Measurements from ENCODE around the gene B4GALT2.

The B4GALT2 gene

DNA sequence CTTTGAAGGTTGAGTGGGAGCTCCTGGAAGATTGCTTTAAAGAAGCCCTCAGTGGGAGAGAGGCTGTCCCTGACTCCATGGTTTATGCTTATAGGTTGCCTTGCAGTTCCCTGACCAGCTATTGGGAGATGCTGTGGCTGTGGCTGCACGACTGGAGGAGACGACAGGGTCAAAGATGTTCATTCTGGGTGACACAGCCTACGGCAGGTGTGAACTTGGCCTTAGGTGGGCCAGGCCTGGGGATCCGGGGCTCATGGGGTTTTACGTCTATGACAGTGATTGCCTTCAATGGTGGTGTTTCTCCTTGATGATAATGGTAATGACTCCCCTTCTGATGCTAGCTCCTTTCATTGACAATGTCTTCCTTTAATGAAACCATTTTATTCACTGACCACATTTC, 8.5 kb upstream of the B4GALT2 start:
- DNase-seq, result no peak

DNA sequence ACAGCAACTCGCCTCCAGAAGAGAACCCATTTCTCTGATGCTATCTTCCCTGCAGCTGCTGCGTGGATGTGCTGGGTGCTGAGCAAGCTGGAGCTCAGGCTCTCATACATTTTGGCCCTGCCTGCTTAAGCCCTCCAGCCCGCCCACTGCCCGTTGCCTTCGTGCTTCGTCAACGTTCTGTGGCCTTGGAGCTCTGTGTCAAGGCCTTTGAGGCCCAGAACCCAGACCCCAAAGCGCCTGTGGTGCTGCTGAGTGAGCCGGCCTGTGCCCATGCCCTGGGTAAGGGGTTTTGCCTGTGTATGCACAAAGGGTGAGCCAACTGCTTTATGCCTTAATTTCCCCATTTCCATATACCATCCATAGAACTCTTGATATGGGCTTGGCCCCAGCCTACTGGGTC, 8.1 kb upstream of the B4GALT2 start:
- DNase-seq, result no peak

DNA sequence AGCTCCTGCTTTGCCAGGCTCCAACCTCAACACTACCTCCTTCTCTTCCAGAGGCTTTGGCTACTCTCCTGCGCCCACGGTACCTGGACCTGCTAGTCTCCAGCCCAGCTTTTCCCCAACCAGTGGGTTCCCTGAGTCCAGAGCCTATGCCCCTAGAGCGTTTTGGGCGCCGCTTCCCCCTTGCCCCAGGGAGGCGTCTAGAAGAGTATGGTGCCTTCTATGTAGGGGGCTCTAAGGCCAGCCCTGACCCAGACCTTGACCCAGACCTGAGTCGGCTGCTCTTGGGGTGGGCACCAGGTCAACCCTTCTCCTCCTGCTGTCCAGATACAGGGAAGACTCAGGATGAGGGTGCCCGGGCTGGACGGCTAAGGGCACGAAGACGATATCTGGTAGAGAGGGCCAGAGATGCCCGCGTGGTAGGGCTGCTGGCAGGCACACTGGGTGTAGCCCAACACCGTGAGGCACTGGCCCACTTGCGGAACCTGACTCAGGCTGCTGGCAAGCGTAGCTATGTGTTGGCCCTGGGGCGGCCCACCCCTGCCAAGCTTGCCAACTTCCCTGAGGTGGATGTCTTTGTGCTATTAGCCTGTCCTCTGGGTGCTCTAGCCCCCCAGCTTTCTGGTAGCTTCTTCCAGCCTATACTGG, 7.6 kb upstream of the B4GALT2 start:
- no peak for DNase-seq

DNA sequence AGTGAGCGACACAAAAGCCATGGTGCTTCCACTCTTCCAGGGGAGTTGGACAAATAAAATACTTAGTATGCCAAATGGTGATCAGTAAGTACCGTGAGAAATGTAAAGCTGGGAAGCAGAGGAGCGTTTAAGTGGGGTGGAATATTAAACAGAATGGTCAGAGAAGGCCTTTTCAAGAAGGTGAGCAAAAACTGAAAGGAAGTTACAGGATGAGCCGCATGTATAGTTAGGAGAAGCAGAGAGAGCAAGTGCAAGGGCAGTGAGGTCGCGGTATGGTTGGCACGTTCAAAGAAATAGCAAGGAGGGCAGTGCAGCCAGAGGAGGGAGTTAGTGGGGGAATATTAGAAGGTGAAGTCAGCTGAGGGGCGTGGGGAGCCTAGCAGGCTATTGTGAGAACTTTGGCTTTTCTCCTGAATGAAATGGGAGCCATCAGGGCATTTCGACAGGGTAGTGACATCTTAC, 5.0 kb upstream of the B4GALT2 start:
- DNase-seq, result no peak

DNA sequence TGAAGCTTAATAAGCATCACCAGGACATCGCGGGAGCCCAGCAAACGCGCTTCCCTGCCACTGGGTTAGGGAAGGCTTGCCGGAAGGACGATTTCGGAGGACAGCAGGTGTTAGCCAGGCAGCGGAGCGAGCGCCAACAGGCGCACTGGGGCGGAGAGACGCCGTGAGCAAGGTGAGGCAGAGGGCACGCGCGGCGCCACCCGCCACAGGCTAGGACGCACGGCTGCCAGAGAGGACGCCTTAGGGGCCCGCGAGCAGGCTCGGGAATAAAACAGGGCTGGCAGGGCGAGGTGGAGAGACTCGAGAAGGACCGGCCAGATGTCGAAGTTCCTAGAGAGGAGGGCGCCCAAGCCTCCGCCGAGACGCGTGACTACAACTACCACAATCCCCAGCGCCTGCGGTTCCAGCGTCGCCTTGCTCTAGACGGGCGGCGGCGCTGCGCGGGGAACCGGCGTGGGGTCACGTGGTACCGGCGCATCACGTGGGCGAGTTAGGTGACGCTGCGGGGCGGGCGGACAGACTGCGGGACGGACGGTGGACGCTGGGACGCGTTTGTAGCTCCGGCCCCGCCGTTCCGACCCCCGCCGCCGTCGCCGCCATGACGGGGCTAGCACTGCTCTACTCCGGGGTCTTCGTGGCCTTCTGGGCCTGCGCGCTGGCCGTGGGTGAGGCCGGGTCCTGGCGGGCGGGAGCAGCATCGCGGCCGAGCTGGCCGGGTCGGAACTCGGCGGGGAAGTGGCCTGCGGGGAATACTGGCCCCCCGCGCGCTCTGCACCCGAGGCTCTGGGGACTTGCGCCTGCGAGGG, 4.4 kb upstream of the B4GALT2 start, which contains the start of gene ATP6V0B:
Gene ATP6V0B, plus strand, starts transcription at position 518 of the 806 bp plus-strand sequence. Its CDS starts 81 bp downstream, at position 599.
- DNase-seq, result peak; percentile 94

DNA sequence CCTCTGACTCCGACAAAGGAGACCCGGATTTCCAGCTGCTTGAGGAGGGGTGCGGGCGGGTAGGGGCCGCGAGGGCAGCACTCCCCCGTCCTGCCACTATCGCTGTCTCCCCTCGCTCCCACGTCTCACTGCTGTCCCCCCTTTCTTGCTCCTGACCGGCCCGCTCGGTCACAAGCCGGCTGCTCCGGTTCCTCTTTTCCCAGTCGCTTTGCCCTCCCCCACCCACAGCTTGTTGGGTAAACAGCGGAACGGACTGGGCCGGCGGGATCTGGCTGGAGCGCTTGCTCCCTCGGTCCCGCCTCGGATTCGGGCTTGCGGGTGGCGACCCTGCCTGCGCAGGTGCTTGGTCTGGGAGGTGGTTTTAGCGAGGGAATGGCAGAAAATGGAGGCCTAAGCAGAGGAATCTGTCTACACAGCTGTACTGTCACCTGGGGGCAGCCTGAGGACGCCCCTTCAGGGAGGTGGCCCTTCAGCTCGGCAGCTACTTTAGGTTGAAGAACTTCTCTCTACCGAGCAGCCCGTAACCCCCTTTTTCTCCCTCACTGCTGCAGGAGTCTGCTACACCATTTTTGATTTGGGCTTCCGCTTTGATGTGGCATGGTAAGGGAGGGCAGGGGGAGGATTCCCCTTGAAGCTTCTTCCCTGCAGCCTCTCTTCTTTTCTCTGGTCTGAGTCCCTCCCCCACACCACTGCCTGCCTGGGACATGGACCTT, 3.6 kb upstream of the B4GALT2 start:
- DNase-seq, result peak; percentile 28

DNA sequence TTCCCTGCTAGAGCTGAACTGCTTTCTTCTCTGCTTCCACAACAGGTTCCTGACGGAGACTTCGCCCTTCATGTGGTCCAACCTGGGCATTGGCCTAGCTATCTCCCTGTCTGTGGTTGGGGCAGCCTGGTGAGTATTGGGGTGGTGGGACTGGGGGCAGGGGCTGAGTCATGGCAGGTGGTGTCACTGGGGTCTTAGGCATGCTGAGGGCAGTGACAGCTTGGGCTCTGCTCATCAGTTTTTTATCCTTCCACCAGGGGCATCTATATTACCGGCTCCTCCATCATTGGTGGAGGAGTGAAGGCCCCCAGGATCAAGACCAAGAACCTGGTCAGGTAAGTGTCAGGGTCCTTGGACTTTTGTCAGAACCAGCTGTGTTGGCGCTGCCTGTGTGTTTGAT, 3.0 kb upstream of the B4GALT2 start:
- no peak for DNase-seq

DNA sequence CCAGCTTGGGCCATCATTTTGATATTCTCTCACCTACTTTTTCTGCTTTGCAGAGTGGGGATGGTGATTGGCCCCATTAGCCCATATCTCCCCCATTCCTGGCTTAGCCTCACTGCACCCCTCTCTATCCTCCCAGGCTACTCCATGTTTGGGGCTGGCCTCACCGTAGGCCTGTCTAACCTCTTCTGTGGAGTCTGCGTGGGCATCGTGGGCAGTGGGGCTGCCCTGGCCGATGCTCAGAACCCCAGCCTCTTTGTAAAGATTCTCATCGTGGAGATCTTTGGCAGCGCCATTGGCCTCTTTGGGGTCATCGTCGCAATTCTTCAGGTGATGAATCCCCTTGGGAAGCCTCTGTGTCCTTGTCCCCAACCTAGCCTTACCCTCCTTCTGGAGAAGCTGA, 2.1 kb upstream of the B4GALT2 start:
- DNase-seq, result no peak

DNA sequence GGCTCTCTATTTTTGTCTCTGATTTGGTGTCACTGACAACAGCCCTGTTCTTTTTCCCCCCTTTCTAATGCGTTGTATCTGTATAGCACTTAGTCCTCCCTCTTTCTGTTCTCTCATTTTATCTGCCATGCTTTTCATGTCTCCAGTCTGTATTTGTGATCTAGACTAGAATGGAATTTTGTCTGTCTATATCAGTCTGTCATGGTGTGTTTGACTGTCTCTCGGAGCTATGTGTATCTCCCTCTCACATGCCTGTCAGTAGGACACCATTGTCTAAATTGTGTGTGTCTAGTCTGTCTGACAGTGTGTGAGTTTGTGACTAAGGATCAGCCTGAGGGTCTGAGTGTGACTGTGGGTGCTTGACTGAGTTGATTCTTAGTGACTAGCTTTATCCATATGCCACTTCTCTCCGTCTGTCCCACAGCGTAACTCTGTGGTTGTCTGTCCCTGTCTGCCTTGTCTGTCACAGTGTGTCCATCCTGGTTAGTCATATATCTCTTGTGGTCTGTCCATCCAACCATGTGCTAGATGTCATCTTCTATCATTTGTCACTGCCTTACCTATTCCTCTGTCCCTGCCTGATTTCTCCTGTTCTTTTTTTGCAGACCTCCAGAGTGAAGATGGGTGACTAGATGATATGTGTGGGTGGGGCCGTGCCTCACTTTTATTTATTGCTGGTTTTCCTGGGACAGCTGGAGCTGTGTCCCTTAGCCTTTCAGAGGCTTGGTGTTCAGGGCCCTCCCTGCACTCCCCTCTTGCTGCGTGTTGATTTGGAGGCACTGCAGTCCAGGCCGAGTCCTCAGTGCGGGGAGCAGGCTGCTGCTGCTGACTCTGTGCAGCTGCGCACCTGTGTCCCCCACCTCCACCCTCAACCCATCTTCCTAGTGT, 1.4 kb upstream of the B4GALT2 start:
- DNase-seq, result no peak

DNA sequence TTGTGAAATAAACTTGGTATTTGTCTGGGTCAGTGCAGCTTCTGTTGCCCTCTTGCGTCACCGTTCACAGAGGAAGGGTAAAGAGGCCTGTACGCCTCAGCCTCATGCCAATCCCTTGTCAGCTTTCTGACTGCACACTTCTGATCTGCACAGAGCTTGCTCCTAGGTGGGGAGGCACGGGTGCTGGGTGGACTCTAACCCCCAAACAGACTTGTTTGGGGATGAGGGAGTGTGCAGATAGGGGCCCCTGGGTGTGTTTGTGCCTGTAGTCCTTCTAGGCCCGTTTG, 803 bp upstream of the B4GALT2 start:
- no peak for DNase-seq

DNA sequence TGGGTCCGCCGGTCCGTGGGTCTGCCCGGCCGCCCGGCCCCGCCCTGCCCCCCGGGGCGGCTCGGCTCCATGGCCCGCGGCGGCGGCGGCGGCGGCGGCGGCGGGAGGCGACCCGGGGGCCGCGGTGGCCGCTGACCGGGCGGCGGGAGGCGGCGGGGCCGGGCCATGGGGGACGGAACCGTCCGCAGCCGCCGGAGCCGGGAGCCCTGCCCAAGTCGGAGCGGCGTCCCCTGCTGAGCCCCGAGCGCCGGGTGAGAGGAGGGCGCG, 184 bp downstream of the B4GALT2 start:
- DNase-seq, result no peak

DNA sequence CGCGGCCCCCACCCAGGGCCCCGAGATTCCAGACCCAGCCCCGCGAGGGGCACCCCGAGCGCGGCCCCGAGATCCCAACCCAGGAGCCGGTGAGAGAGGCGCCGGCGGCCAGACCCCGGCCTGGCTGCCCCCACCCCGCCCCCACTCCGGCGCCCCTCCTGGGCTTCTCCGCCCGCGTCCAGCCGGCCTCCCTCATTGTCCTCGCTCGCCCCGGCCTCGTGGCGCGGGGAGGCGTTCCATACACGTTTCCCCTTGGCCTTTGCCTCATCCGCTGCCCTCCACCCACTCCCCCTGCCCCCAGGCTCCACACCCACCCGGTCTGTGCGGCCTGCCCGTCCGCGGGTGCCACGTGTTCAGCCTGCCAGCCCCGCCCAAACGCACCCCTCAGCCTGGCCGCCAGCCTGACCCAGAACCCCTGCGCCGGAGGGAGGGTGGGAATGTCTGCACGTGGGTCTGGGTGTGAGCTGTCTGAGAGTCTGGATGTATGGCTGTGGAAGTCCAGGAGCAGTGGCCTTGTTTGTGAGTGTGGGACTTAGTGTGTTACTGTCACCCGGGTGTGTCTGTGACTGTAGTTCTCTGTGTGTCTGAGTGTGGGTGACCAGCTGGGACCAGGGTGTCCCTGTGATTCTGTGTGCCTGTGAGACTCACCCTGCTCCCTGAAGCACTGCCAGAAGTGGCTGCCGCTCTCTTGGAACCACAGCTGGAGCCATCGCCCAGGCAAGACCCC, 681 bp downstream of the B4GALT2 start:
- DNase-seq, result peak; percentile 74

DNA sequence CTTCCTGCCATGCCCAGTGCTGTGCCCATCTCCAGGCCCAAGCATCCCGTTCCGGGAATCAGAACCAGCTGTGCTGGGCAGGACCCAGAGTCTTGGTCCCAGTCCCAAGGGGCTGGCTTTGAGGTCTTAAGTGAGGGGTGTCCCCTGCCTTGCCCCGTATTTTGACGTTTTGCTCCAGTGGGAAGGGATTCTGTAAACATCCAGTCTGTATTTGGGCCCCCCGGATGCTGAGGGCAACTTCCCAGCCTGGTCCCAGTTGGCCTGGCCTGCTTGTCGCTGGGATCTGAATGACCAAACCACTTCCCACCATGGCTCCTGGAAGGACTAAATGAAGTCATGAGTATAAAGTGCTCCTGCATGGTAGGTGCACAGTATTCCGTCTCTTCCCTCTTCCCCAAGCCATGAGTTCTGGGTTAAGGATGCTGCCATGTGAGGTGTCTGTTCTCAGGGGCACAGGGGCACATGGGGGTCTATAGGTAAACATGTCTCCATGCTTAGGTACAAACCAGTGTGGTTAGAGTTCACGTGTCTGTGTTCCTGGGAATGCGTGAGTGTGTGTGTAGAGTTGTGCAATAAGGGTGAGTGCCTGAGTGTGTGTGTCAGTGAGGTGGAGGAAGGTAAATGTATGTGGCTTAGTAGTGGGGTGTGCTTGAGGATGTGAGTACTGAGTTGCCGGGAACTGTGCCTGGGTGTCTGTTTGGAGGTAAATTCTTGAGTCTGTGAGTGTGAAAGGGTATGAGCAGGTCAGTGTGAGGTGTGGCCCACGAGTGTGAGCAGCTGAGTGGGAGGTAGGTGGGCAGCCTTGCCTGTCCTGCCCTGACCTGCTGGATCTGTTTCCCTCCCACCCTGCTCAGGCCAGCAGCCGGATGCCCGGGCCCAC, 1.5 kb downstream of the B4GALT2 start:
- peak; percentile 30 for DNase-seq

DNA sequence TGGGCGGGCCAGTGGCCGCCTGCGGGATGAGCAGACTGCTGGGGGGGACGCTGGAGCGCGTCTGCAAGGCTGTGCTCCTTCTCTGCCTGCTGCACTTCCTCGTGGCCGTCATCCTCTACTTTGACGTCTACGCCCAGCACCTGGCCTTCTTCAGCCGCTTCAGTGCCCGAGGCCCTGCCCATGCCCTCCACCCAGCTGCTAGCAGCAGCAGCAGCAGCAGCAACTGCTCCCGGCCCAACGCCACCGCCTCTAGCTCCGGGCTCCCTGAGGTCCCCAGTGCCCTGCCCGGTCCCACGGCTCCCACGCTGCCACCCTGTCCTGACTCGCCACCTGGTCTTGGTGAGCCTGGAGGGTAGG, 2.1 kb downstream of the B4GALT2 start:
- no peak for DNase-seq

DNA sequence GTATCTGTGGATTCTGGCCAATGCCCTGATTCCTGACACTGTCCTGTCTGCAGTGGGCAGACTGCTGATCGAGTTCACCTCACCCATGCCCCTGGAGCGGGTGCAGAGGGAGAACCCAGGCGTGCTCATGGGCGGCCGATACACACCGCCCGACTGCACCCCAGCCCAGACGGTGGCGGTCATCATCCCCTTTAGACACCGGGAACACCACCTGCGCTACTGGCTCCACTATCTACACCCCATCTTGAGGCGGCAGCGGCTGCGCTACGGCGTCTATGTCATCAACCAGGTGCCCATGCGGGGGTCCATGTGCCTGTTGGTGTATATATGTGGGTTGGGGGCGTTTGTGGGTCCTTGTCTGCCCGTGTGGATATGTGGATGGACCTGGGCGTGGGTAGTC, 2.6 kb downstream of the B4GALT2 start:
- no peak for DNase-seq

DNA sequence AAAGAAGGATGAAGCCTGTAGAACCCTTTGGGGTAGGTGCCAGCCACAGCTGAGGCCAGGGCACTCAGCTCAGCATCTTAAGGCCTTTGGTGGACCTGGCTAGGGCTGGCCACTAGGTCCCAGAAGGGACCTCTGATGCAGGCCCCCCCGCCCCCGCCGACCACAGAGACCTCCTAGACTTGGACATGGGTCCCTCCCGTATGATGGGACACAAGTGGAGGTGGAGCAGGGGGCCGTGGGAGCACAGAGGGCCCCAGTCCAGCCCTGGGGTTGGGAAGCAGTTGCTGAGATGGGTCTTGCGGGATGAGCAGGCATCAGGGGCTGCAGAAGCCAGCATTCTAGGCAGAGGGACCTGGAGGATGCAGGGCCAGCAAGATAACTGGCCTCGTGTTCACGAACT, 3.2 kb downstream of the B4GALT2 start:
- DNase-seq, result no peak

DNA sequence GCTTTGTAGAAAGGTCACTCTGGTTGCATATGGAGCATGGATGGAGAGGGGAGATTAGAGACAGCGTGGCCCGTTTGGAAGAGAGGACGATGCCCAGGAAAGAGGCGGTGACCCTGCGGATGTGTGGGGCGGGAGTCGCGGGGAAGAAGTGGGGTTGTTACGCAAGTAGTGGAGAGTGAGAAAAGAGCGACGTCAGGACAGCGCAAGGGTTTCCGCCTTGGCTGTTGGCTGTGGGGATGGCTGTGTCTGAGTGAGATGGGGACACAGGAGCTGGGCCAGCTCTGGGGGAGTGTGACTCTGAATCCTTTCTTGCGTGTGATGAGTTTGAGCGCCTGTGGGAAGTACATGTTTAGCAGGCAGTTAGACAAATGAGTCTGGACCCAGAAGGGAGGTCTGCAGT, 3.8 kb downstream of the B4GALT2 start:
- DNase-seq, result no peak

DNA sequence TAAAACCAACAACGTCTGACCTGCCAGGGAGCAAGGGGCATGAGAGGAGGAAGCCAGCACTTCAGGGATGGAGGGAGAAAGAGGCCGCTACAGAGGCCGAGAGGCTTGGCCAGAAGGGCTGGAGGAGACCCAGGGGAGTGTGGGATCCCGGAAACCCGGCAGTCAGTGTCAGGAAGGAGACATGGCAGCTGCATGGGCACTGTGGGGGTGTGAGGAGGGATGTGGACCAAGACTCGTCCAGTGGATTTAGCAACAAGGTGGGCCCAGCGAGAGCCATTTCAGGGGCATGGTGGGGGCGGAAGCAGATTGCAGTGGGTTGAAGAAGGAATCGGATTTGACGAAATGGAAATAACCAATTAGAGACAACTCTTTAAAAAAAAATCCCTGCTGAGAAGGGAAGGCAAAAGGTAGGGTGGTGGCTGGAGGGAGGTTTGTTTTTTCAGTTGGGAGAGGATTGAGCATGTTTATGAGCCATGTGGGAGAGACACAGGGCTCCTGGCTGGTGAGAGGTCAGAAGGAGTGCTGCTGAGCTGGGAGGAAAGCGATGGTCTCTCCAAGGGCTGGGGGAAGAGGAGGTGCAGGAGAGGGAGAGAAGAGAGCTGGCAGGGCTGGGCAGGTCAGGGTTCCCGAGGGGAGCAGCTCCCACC, 4.4 kb downstream of the B4GALT2 start:
- no peak for DNase-seq

DNA sequence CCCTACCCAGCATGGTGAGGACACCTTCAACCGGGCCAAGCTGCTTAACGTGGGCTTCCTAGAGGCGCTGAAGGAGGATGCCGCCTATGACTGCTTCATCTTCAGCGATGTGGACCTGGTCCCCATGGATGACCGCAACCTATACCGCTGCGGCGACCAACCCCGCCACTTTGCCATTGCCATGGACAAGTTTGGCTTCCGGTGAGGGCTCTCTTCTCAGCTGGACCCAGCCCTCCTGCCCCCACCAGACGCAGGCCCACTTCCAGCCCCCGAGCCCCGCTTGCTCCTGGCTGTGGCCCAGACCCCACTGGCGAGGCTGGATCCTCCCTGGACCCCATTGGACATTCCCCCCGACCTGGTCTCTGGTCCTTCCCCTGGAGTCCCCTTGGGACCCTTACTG, 5.8 kb downstream of the B4GALT2 start:
- no peak for DNase-seq

DNA sequence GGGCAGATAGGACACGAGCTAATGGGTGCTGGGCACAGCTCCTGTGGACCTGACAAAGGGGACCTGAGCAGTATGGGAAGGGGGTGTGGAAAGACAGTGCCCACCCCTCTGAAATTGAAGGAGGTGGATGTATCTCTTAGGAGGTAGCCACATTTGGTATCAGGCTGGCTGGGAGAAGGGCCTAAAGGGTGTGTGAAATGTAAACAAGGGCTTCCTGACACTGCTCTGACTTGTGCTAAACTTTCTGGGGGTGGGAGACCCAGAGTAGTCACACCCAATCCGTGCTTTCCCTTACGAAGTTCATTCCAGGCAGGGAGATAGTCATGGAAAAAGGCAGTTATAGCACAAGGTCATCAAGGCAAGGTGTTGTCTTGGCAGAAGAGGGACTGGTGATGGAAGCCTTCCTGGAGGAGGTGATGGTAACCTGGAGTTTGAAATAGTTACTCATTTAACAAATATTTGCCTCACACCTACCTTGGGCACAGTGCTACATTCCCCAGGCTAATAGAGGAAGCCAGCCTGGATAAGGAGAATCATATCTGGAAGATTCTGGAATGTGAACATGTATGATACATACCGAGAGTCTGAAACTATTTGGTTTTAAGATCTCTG, 7.1 kb downstream of the B4GALT2 start:
- no peak for DNase-seq

DNA sequence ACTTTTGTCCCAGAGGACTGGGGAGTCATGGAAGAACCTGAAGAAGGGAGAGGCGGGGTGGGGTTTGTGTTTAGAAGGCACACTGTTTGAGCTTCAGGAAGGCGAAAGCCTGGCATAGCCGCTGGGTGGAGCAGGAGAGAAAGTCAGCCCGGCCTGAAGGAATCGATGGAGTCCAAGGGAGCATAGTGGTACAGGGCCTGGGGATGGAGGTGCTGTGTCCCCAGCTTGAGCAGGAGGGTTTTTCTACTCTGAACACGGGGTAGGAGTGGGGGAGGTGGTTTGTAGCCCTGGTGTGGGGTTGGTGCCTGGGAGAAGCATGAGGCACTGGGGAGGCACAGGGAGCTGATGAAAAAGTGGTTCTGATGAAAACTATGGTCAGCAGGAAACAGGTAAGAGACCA, 7.7 kb downstream of the B4GALT2 start:
- no peak for DNase-seq

Measured in EL (cell line).